ENCODE results near the gene AP1S1. TPM values are rescaled to one million over a fixed set of nuclear protein-coding genes. Genes with fewer than 3 reads are reported as not detected.

Gene AP1S1
- total RNA-seq, 1 donor from 2014 or later: 181 TPM

- no peaks in the 10 kb centered on the region for H3K9me3 ChIP-seq (ENCODE audit: insufficient read depth, low read depth, low read length)
- Mint-ChIP-seq H3K36me3 (ENCODE audit: low read depth, unreplicated experiment) (peaks cover 3% of the 10 kb centered on the region), H3K4me3 (ENCODE audit: unreplicated experiment) (peak overlapping the region; percentile 80), H3K27ac (ENCODE audit: unreplicated experiment) (peak overlapping the region; percentile 18), H3K9me3 (ENCODE audit: unreplicated experiment) (no peaks in the 10 kb centered on the region), H3K27me3 (ENCODE audit: low read depth, unreplicated experiment) (no peaks in the 10 kb centered on the region), H3K4me1 (ENCODE audit: low read depth, unreplicated experiment) (peaks cover 45% of the 10 kb centered on the region)
- peak overlapping the region; percentile 39 for H3K4me3 ChIP-seq (ENCODE audit: insufficient read depth, low read depth, low read length)
- H3K4me1 ChIP-seq (ENCODE audit: insufficient read depth, low read length): peaks cover 62% of the 10 kb centered on the region
- DNase-seq (ENCODE audit: low read depth) (peak; percentile 51), FAIRE-seq (no peak)
- no peak overlapping the region for H2AFZ ChIP-seq (ENCODE audit: low read depth, low read length)
- TF ChIP-seq CTCF (IDR thresholded peaks at IDR 0.05; ENCODE audit: insufficient read depth, low read depth, low read length) (no peak), EZH2 (IDR thresholded peaks at IDR 0.05; ENCODE audit: insufficient read depth, low read length) (peak; percentile 88)
- peaks cover 16% of the 10 kb centered on the region for H3K27me3 ChIP-seq (ENCODE audit: insufficient read depth, low read length)
- peaks cover 4% of the 10 kb centered on the region for H3K36me3 ChIP-seq (ENCODE audit: insufficient read depth, low read length)
- H3K27ac ChIP-seq (ENCODE audit: low read depth, low read length): no peak overlapping the region
- H3K79me2 ChIP-seq (ENCODE audit: insufficient read depth, low read length): no peaks in the 10 kb centered on the region
- H4K20me1 ChIP-seq (ENCODE audit: insufficient read depth, low read length): peaks cover 46% of the 10 kb centered on the region
- no peak overlapping the region for H3K9ac ChIP-seq (ENCODE audit: low read length)
- peak overlapping the region; percentile 91 for H3K4me2 ChIP-seq (ENCODE audit: low read length)
Observed at GRCh38 chr7:101164071-101164840, 10.0 kb downstream of the AP1S1 start.

- Histone ChIP-seq H3K79me2 (ENCODE audit: insufficient read depth, low read length) (no peaks in the 10 kb centered on the region), H2AFZ (ENCODE audit: low read depth, low read length) (peak within 1 kb of the TSS; percentile 13), H3K4me3 (ENCODE audit: insufficient read depth, low read depth, low read length) (peak within 1 kb of the TSS; percentile 41), H3K4me1 (ENCODE audit: insufficient read depth, low read length) (peaks cover 67% of the 10 kb centered on the region), H3K9ac (ENCODE audit: low read length) (no peak within 1 kb of the TSS), H3K27ac (ENCODE audit: low read depth, low read length) (no peak within 1 kb of the TSS), H3K4me2 (ENCODE audit: low read length) (peak within 1 kb of the TSS; percentile 91), H3K9me3 (ENCODE audit: insufficient read depth, low read depth, low read length) (no peaks in the 10 kb centered on the region), H4K20me1 (ENCODE audit: insufficient read depth, low read length) (peaks cover 40% of the 10 kb centered on the region), H3K27me3 (ENCODE audit: insufficient read depth, low read length) (peaks cover 24% of the 10 kb centered on the region), H3K36me3 (ENCODE audit: insufficient read depth, low read length) (peaks cover 4% of the 10 kb centered on the region)
- no peak for FAIRE-seq
- TF ChIP-seq EZH2 (IDR thresholded peaks at IDR 0.05; ENCODE audit: insufficient read depth, low read length): no peak
- no peak for TF ChIP-seq CTCF (IDR thresholded peaks at IDR 0.05; ENCODE audit: insufficient read depth, low read depth, low read length)
- Mint-ChIP-seq H3K36me3 (ENCODE audit: low read depth, unreplicated experiment) (peaks cover 2% of the 10 kb centered on the region), H3K27me3 (ENCODE audit: low read depth, unreplicated experiment) (peaks cover 4% of the 10 kb centered on the region), H3K27ac (ENCODE audit: unreplicated experiment) (peak within 1 kb of the TSS; percentile 34), H3K4me1 (ENCODE audit: low read depth, unreplicated experiment) (peaks cover 41% of the 10 kb centered on the region), H3K4me3 (ENCODE audit: unreplicated experiment) (peak within 1 kb of the TSS; percentile 80), H3K9me3 (ENCODE audit: unreplicated experiment) (peaks cover 2% of the 10 kb centered on the region)
- peak; percentile 68 for DNase-seq (ENCODE audit: low read depth)
Observed at GRCh38 chr7:101165075-101165957, 11.0 kb downstream of the AP1S1 start, which contains the start of gene VGF. VGF (minus strand) TSS chr7:101165569; CDS start chr7:101164843, 726 bp downstream.
